ENCODE data around the gene GTF3C6. TPM values are rescaled to one million over a fixed set of nuclear protein-coding genes. Genes with fewer than 3 reads are reported as not detected.
A peak's percentile ranks its signal among the peaks of the same experiment; 100 is the strongest.

Gene GTF3C6
- total and polyA plus RNA-seq, 10 of the 15 experiments (the other 5 are each of a cell fraction or from before 2014, with no cell fraction given): 42.8 to 261 (median 116) TPM

GRCh38 chr6:110944681-110945151 is 13.8 kb upstream of the GTF3C6 start (continued):
- TF ChIP-seq PRDM15 (CRISPR knock-in tag; IDR thresholded peaks at IDR 0.05): no peak
- TF ChIP-seq HDGF (IDR thresholded peaks at IDR 0.05): no peak; the same call in 1 of the 2 replicates
- peak; percentile 94 for TF ChIP-seq MLLT1 (IDR thresholded peaks at IDR 0.05)
- no peak for TF ChIP-seq YBX1 (IDR thresholded peaks at IDR 0.05)

GRCh38 chr6:110946498-110946897 is 12.0 kb upstream of the GTF3C6 start:
- ChIA-PET POLR2A (interaction anchor here (1.5 to 1.7 kb wide), 2 partner anchors 11 to 405 kb away, joined by 3 to 5 read pairs; no protein-coding TSS in a partner anchor), CTCF (interaction anchor here (0.8 to 5.8 kb wide), 10 partner anchors 12 to 418 kb away, joined by 3 to 91 read pairs (median 3); partner anchors contain the start of genes AMD1 and GTF3C6), RAD21 (ENCODE audit: unreplicated experiment) (interaction anchor here (0.6 to 5.7 kb wide), 4 partner anchors 64 to 419 kb away, joined by 4 to 71 read pairs (median 7); no protein-coding TSS in a partner anchor), SMC1A (ENCODE audit: uncharacterized antibody, unreplicated experiment) (interaction anchor here (0.6 to 9.2 kb wide), 14 partner anchors 10 to 421 kb away, joined by 3 to 117 read pairs (median 4); partner anchors contain the start of gene GTF3C6)
- WGBS (ENCODE audit: insufficient coverage, insufficient replicate concordance, low lambda C conversion rate, missing lambda C conversion rate): 53% methylated on average over 2 of the region's 2 CpGs
- DNase-seq (ENCODE audit: low read depth, low spot score) (no peak), ATAC-seq (no peak), FAIRE-seq (no peak)
- H3K27ac ChIP-seq (ENCODE audit: control insufficient read depth, insufficient read depth): no peak overlapping the region
- H3K79me2 ChIP-seq (ENCODE audit: control insufficient read depth, insufficient read depth, low read length): no peaks in the 10 kb centered on the region
- in situ Hi-C loops (cut with MboI) (loop anchor here (5.0 kb wide), 2 partner anchors 264 to 414 kb away; no protein-coding TSS in a partner anchor), intact Hi-C loops (cut with micrococcal nuclease; ENCODE audit: unreplicated experiment) (loop anchor here (5.0 to 10.0 kb wide), 3 partner anchors 162 to 489 kb away; no protein-coding TSS in a partner anchor)
- no peak overlapping the region for H3K4me3 ChIP-seq
- no peaks in the 10 kb centered on the region for H3K27me3 ChIP-seq (replicated peaks in 1 of 2; ENCODE audit: control insufficient read depth in 2 of 2, insufficient read depth in 2 of 2, low read length in 1 of 2)
- no peaks in the 10 kb centered on the region for H4K20me1 ChIP-seq (ENCODE audit: control insufficient read depth, insufficient read depth)
- H2AFZ ChIP-seq (ENCODE audit: control insufficient read depth, low read depth, low read length): no peak overlapping the region
- H3K4me1 ChIP-seq (ENCODE audit: control insufficient read depth, insufficient read depth, low read length): peaks cover 10% of the 10 kb centered on the region
- no peaks in the 10 kb centered on the region for H3K36me3 ChIP-seq (ENCODE audit: control insufficient read depth in 2 of 2, insufficient read depth in 2 of 2, low read length in 1 of 2)
- H3K9ac ChIP-seq (ENCODE audit: control insufficient read depth, insufficient read depth, low read length): no peak overlapping the region
- BruUV-seq (replicated peaks): no TSS peak
- H3K9me3 ChIP-seq (replicated peaks; ENCODE audit: control insufficient read depth, insufficient read depth, low read length): no peaks in the 10 kb centered on the region
- no peak overlapping the region for H3K4me2 ChIP-seq (ENCODE audit: control insufficient read depth, insufficient read depth)
- TF ChIP-seq STAT1 (conservative IDR thresholded peaks at IDR 0.05): no peak
- no peak for TF ChIP-seq POU2F2 (IDR thresholded peaks at IDR 0.05; ENCODE audit: borderline replicate concordance, low read depth, low read length)
- TF ChIP-seq PKNOX1 (IDR thresholded peaks at IDR 0.05): no peak
- no peak for TF ChIP-seq MAX (IDR thresholded peaks at IDR 0.05; ENCODE audit: low read depth, low read length)
- TF ChIP-seq NFYA (IDR thresholded peaks at IDR 0.05; ENCODE audit: borderline replicate concordance, low read depth, low read length): no peak
- TF ChIP-seq CEBPZ (IDR thresholded peaks at IDR 0.05; ENCODE audit: low read depth, low read length): no peak
- TF ChIP-seq POLR2AphosphoS5 (IDR thresholded peaks at IDR 0.05; ENCODE audit: low read length): no peak
- TF ChIP-seq FOXK2 (IDR thresholded peaks at IDR 0.05): no peak

Data from GM12878 (cell line).